ENCODE data around the gene VPS13D.

GRCh38 chr1:12464598-12465056 is 234.8 kb downstream of the VPS13D start:
- TF ChIP-seq RAD21 (IDR thresholded peaks at IDR 0.05; ENCODE audit: low read length) (no peak), MAFK (IDR thresholded peaks at IDR 0.05; ENCODE audit: low read depth, low read length) (peak; percentile 32; the same call in 1 of the 2 replicates)
